ENCODE results near the gene ZNF618. TPM values are rescaled to one million over a fixed set of nuclear protein-coding genes. Genes with fewer than 3 reads are reported as not detected.

Gene ZNF618
- total and polyA plus RNA-seq, 2 experiments from 2014 or later: 12.1 to 22.1 TPM

DNA sequence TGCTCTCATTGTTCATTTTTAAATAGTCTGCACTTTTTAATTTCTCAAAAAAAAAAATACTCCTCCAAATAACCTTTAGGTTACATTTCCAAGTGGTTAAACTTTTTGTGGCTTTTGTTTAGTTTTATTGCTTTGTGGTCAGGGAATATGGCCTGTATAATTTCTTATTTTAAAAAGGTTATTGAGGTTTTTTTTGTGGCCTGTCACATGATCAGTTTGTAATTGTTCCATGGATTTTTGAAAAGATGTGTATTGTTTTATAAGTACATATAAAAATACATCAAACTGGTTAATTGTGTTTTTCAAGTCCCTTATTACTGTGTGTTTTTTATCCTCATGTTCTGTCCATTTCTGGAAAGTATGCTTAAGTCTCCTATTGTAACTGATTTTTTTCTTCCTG lies 64.0 kb downstream of the ZNF618 start (continued):
- TF ChIP-seq, protein P1, sequence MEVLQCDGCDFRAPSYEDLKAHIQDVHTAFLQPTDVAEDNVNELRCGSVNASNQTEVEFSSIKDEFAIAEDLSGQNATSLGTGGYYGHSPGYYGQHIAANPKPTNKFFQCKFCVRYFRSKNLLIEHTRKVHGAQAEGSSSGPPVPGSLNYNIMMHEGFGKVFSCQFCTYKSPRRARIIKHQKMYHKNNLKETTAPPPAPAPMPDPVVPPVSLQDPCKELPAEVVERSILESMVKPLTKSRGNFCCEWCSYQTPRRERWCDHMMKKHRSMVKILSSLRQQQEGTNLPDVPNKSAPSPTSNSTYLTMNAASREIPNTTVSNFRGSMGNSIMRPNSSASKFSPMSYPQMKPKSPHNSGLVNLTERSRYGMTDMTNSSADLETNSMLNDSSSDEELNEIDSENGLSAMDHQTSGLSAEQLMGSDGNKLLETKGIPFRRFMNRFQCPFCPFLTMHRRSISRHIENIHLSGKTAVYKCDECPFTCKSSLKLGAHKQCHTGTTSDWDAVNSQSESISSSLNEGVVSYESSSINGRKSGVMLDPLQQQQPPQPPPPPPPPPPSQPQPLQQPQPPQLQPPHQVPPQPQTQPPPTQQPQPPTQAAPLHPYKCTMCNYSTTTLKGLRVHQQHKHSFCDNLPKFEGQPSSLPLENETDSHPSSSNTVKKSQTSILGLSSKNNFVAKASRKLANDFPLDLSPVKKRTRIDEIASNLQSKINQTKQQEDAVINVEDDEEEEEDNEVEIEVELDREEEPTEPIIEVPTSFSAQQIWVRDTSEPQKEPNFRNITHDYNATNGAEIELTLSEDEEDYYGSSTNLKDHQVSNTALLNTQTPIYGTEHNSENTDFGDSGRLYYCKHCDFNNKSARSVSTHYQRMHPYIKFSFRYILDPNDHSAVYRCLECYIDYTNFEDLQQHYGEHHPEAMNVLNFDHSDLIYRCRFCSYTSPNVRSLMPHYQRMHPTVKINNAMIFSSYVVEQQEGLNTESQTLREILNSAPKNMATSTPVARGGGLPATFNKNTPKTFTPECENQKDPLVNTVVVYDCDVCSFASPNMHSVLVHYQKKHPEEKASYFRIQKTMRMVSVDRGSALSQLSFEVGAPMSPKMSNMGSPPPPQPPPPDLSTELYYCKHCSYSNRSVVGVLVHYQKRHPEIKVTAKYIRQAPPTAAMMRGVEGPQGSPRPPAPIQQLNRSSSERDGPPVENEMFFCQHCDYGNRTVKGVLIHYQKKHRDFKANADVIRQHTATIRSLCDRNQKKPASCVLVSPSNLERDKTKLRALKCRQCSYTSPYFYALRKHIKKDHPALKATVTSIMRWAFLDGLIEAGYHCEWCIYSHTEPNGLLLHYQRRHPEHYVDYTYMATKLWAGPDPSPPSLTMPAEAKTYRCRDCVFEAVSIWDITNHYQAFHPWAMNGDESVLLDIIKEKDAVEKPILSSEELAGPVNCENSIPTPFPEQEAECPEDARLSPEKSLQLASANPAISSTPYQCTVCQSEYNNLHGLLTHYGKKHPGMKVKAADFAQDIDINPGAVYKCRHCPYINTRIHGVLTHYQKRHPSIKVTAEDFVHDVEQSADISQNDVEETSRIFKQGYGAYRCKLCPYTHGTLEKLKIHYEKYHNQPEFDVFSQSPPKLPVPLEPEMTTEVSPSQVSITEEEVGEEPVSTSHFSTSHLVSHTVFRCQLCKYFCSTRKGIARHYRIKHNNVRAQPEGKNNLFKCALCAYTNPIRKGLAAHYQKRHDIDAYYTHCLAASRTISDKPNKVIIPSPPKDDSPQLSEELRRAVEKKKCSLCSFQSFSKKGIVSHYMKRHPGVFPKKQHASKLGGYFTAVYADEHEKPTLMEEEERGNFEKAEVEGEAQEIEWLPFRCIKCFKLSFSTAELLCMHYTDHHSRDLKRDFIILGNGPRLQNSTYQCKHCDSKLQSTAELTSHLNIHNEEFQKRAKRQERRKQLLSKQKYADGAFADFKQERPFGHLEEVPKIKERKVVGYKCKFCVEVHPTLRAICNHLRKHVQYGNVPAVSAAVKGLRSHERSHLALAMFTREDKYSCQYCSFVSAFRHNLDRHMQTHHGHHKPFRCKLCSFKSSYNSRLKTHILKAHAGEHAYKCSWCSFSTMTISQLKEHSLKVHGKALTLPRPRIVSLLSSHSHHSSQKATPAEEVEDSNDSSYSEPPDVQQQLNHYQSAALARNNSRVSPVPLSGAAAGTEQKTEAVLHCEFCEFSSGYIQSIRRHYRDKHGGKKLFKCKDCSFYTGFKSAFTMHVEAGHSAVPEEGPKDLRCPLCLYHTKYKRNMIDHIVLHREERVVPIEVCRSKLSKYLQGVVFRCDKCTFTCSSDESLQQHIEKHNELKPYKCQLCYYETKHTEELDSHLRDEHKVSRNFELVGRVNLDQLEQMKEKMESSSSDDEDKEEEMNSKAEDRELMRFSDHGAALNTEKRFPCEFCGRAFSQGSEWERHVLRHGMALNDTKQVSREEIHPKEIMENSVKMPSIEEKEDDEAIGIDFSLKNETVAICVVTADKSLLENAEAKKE (CRISPR knock-in tag; IDR thresholded peaks at IDR 0.05): no peak

DNA sequence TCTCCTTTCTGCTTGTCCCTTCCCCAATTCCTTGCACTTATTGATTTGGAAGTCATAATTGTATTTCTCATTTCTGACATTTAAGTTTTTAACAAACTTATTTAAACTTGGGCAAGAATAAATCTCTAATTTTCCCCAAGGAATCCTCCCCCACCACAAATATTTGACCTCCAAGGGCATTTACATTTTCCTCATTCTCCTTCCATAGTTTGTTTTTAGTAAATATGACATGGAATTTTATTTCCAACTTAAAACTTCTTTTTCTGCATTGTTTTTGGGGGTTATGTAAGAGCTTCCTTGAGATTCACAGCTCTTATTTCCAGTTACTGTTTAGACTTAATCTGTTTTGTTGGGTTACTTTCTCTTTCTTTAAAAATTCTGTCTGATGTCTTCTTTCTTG lies 64.9 kb downstream of the ZNF618 start:
- H3K4me1 Mint-ChIP-seq: peaks cover 37% of the 10 kb centered on the region
- peaks cover 59% of the 10 kb centered on the region for H3K79me2 ChIP-seq (replicated peaks; ENCODE audit: insufficient read depth)
- TF ChIP-seq, protein P2, sequence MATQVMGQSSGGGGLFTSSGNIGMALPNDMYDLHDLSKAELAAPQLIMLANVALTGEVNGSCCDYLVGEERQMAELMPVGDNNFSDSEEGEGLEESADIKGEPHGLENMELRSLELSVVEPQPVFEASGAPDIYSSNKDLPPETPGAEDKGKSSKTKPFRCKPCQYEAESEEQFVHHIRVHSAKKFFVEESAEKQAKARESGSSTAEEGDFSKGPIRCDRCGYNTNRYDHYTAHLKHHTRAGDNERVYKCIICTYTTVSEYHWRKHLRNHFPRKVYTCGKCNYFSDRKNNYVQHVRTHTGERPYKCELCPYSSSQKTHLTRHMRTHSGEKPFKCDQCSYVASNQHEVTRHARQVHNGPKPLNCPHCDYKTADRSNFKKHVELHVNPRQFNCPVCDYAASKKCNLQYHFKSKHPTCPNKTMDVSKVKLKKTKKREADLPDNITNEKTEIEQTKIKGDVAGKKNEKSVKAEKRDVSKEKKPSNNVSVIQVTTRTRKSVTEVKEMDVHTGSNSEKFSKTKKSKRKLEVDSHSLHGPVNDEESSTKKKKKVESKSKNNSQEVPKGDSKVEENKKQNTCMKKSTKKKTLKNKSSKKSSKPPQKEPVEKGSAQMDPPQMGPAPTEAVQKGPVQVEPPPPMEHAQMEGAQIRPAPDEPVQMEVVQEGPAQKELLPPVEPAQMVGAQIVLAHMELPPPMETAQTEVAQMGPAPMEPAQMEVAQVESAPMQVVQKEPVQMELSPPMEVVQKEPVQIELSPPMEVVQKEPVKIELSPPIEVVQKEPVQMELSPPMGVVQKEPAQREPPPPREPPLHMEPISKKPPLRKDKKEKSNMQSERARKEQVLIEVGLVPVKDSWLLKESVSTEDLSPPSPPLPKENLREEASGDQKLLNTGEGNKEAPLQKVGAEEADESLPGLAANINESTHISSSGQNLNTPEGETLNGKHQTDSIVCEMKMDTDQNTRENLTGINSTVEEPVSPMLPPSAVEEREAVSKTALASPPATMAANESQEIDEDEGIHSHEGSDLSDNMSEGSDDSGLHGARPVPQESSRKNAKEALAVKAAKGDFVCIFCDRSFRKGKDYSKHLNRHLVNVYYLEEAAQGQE (IDR thresholded peaks at IDR 0.05; ENCODE audit: unreplicated experiment): no peak
- TF ChIP-seq ZNF331 (CRISPR knock-in tag; IDR thresholded peaks at IDR 0.05; ENCODE audit: low read depth) (no peak), NANOG (IDR thresholded peaks at IDR 0.05; ENCODE audit: borderline replicate concordance) (no peak), ZNF114 (CRISPR knock-in tag; IDR thresholded peaks at IDR 0.05) (no peak)
- TF ChIP-seq, protein P3, sequence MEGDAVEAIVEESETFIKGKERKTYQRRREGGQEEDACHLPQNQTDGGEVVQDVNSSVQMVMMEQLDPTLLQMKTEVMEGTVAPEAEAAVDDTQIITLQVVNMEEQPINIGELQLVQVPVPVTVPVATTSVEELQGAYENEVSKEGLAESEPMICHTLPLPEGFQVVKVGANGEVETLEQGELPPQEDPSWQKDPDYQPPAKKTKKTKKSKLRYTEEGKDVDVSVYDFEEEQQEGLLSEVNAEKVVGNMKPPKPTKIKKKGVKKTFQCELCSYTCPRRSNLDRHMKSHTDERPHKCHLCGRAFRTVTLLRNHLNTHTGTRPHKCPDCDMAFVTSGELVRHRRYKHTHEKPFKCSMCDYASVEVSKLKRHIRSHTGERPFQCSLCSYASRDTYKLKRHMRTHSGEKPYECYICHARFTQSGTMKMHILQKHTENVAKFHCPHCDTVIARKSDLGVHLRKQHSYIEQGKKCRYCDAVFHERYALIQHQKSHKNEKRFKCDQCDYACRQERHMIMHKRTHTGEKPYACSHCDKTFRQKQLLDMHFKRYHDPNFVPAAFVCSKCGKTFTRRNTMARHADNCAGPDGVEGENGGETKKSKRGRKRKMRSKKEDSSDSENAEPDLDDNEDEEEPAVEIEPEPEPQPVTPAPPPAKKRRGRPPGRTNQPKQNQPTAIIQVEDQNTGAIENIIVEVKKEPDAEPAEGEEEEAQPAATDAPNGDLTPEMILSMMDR (conservative IDR thresholded peaks at IDR 0.05; ENCODE audit: low read depth in 2 of 2): no peak

More for the DNA sequence above, 64.9 kb downstream of the ZNF618 start:
- H4K20me1 ChIP-seq (replicated peaks; ENCODE audit: insufficient read depth): no peaks in the 10 kb centered on the region; the same call in 1 of the 2 replicates
- 0 out of 2 replicates have a peak overlapping the region, but pooled peaks have one; percentile 5 for H3K27ac Mint-ChIP-seq
- DNase-seq (ENCODE audit: low spot score) (no peak), ATAC-seq (no peak)
- no peaks in the 10 kb centered on the region for H3F3A ChIP-seq (replicated peaks; ENCODE audit: low read depth)
- H3K4me1 ChIP-seq (ENCODE audit: insufficient read depth): peaks cover 19% of the 10 kb centered on the region
- H3K36me3 Mint-ChIP-seq (ENCODE audit: low read depth): no peaks in the 10 kb centered on the region
- H3K27me3 ChIP-seq (ENCODE audit: insufficient read depth): no peaks in the 10 kb centered on the region
- no peak overlapping the region for H3K27ac ChIP-seq (ENCODE audit: low read depth)
- H3K4me2 ChIP-seq: peak overlapping the region; percentile 15; the same call in 1 of the 2 replicates
- no peaks in the 10 kb centered on the region for H3K9me3 Mint-ChIP-seq
- no peaks in the 10 kb centered on the region for H3K36me3 ChIP-seq (ENCODE audit: insufficient read depth)
- H3K4me3 Mint-ChIP-seq: no peak overlapping the region
- no peak overlapping the region for H3K4me3 ChIP-seq
- H3K27me3 Mint-ChIP-seq (ENCODE audit: insufficient read depth, low read depth, poor library complexity): peaks cover 2% of the 10 kb centered on the region
- no peaks in the 10 kb centered on the region; the same call in 1 of the 2 replicates for H3K9me2 ChIP-seq (ENCODE audit: insufficient read depth)
- H2AFZ ChIP-seq: no peak overlapping the region
